Trophoblast cell (in vitro differentiated cells and primary cell): ENCODE measurements around the gene CNR2.
"Not testable (repeated sequence)": the region's sequence is repeated elsewhere in the genome, so short reads cannot be mapped to it uniquely, and the experiment has no call there.

Experiments used
- DNase-seq, 2 donors: peaks; one replicate each; pipeline ENCODE4 v3.0.0-alpha.2; 2016
- H2AFZ ChIP-seq: 2 replicates; pipeline ENCODE4 v1.6.1; 2013; ENCODE audit warnings: low read length, moderate library complexity, mild to moderate bottlenecking; ENCODE audit not compliant: insufficient read depth, poor library complexity
- H2AK5ac ChIP-seq: 2 replicates; pipeline ENCODE4 v1.6.1; 2013; ENCODE audit warnings: mild to moderate bottlenecking, low read length
- H2BK120ac ChIP-seq: 2 replicates; pipeline ENCODE4 v1.6.1; 2013; ENCODE audit warnings: low read length, mild to moderate bottlenecking, moderate library complexity; ENCODE audit not compliant: insufficient read depth, poor library complexity
- H2BK12ac ChIP-seq: 2 replicates; pipeline ENCODE4 v1.6.1; 2013; ENCODE audit warnings: mild to moderate bottlenecking, low read length, moderate library complexity
- H2BK5ac ChIP-seq: 2 replicates; pipeline ENCODE4 v1.6.1; 2013; ENCODE audit warnings: low read length, low read depth, moderate library complexity, mild to moderate bottlenecking; ENCODE audit not compliant: poor library complexity
- H3K14ac ChIP-seq: 2 replicates; pipeline ENCODE4 v1.6.1; 2013; ENCODE audit warnings: mild to moderate bottlenecking, low read length
- H3K18ac ChIP-seq: 2 replicates; pipeline ENCODE4 v1.6.1; 2013; ENCODE audit warnings: mild to moderate bottlenecking, low read length
- H3K23ac ChIP-seq: 2 replicates; pipeline ENCODE4 v1.6.1; 2013; ENCODE audit warnings: low read length
- H3K27ac ChIP-seq: 2 replicates; pipeline ENCODE4 v1.5.1; 2013; ENCODE audit warnings: low read depth, mild to moderate bottlenecking, inconsistent platforms, low read length, moderate library complexity
- H3K27me3 ChIP-seq: 2 replicates; pipeline ENCODE4 v1.6.1; 2013; ENCODE audit warnings: inconsistent platforms, mild to moderate bottlenecking, low read length, moderate library complexity; ENCODE audit not compliant: insufficient read depth
- H3K36me3 ChIP-seq, 2 experiments: 1 replicate in 1 of 2; 2 replicates in 1 of 2; pipeline ENCODE4 v1.6.1; 2013; ENCODE audit warnings: low read length in 2 of 2, mild to moderate bottlenecking in 2 of 2, moderate library complexity in 1 of 2; ENCODE audit not compliant: insufficient read depth in 2 of 2, control insufficient read depth in 1 of 2
- H3K4ac ChIP-seq: 2 replicates; pipeline ENCODE4 v1.6.1; 2013; ENCODE audit warnings: low read depth, mild to moderate bottlenecking, low read length, moderate library complexity
- H3K4me1 ChIP-seq, 2 experiments: 1 replicate in 1 of 2; 2 replicates in 1 of 2; pipeline ENCODE4 v1.6.1; 2013; ENCODE audit warnings: low read length in 2 of 2, mild to moderate bottlenecking in 2 of 2, moderate library complexity in 1 of 2; ENCODE audit not compliant: insufficient read depth in 2 of 2, control insufficient read depth in 1 of 2
- H3K4me2 ChIP-seq: 2 replicates; pipeline ENCODE4 v1.6.1; 2013; ENCODE audit warnings: inconsistent platforms, mild to moderate bottlenecking, low read length, moderate library complexity
- H3K4me3 ChIP-seq: 2 replicates; pipeline ENCODE4 v1.5.1; 2013; ENCODE audit warnings: mild to moderate bottlenecking, low read depth, low read length, inconsistent platforms
- H3K79me1 ChIP-seq: one replicate; pipeline ENCODE4 v1.6.1; 2013; ENCODE audit warnings: low read length
- H3K79me2 ChIP-seq: 2 replicates; pipeline ENCODE4 v1.6.1; 2013; ENCODE audit warnings: low read length, mild to moderate bottlenecking; ENCODE audit not compliant: control insufficient read depth, insufficient read depth, poor library complexity
- H3K9ac ChIP-seq: 2 replicates; pipeline ENCODE4 v1.6.1; 2013; ENCODE audit warnings: mild to moderate bottlenecking, low read length
- H3K9me3 ChIP-seq: 2 replicates; pipeline ENCODE4 v1.6.1; 2013; ENCODE audit warnings: low read depth, mild to moderate bottlenecking, control low read depth, inconsistent platforms, low read length; ENCODE audit not compliant: insufficient read depth
- H4K12ac ChIP-seq: 2 replicates; pipeline ENCODE4 v1.6.1; 2013; ENCODE audit warnings: low read depth, mild to moderate bottlenecking, low read length, moderate library complexity
- H4K8ac ChIP-seq: 2 replicates; pipeline ENCODE4 v1.6.1; 2013; ENCODE audit warnings: low read depth, mild to moderate bottlenecking, low read length, moderate library complexity
- H4K91ac ChIP-seq: one replicate; pipeline ENCODE4 v1.6.1; 2013; ENCODE audit warnings: low read depth, mild to moderate bottlenecking, low read length, moderate library complexity
- WGBS: extraction: QIAGEN DNeasy Blood & Tissue Kit; methylation state at CpG from one replicate; pipeline ENCODE4 v1.1.7; 2013; ENCODE audit warnings: missing lambda C conversion rate; ENCODE audit not compliant: insufficient read length, insufficient coverage; ENCODE audit errors: extremely low coverage; 5-methylcytosine and 5-hydroxymethylcytosine counted together

Gene CNR2

GRCh38 chr1:23958810-23959460, 45.8 kb upstream of the CNR2 start:
- no CpG with 5 or more reads among the region's 30 CpGs for whole genome bisulfite sequencing
- Histone ChIP-seq H3K9me3 (no peaks in the 10 kb centered on the region), H3K4me1 (peaks cover 8 to 16% of the 10 kb centered on the region in 2 experiments), H3K79me1 (peaks cover 13% of the 10 kb centered on the region), H3K9ac (peak overlapping the region; percentile 82), H4K91ac (peak overlapping the region; percentile 97), H3K36me3 (peaks cover 0 to 4% of the 10 kb centered on the region in 2 experiments), H3K79me2 (peaks cover 9% of the 10 kb centered on the region), H2BK12ac (no peak overlapping the region), H2AK5ac (peak overlapping the region; percentile 18), H2AFZ (peak overlapping the region; percentile 79), H3K4me3 (peak overlapping the region; percentile 78), H4K8ac (peak overlapping the region; percentile 81), H2BK120ac (peak overlapping the region; percentile 90), H3K4me2 (peak overlapping the region; percentile 89), H4K12ac (peak overlapping the region; percentile 50), H3K18ac (peak overlapping the region; percentile 81), H3K23ac (no peak overlapping the region), H3K27me3 (no peaks in the 10 kb centered on the region), H3K4ac (peak overlapping the region; percentile 44), H3K14ac (peak overlapping the region; percentile 93), H3K27ac (peak overlapping the region; percentile 100), H2BK5ac (peak overlapping the region; percentile 91)
- peak; percentile 91 to 93 for DNase-seq

- H3K79me1 ChIP-seq = peaks cover 13% of the 10 kb centered on the region
- H3K23ac ChIP-seq, H2BK12ac ChIP-seq, H3K36me3 ChIP-seq, H2BK120ac ChIP-seq, H3K9ac ChIP-seq, H3K27me3 ChIP-seq, H2AFZ ChIP-seq, DNase-seq, H4K8ac ChIP-seq, H4K12ac ChIP-seq, H3K4ac ChIP-seq, H3K14ac ChIP-seq, H3K18ac ChIP-seq, H2AK5ac ChIP-seq, H3K4me3 ChIP-seq, H3K9me3 ChIP-seq, H3K79me2 ChIP-seq, H2BK5ac ChIP-seq: not testable (repeated sequence)
- H3K4me2 ChIP-seq = peak overlapping the region; percentile 89
- H3K27ac ChIP-seq = peak overlapping the region; percentile 100
- peak overlapping the region; percentile 11 for H4K91ac ChIP-seq
- WGBS = 100% methylated on average over 1 of the region's 19 CpGs
- H3K4me1 ChIP-seq = peaks cover 8 to 16% of the 10 kb centered on the region in 2 experiments
Observed at GRCh38 chr1:23958040-23958809, 45.1 kb upstream of the CNR2 start.

- H3K9ac ChIP-seq = no peak overlapping the region
- H3K27ac ChIP-seq = peak overlapping the region; percentile 61
- H3K4me1 ChIP-seq = peaks cover 10 to 16% of the 10 kb centered on the region in 2 experiments
- no peak overlapping the region for H4K12ac ChIP-seq
- no peaks in the 10 kb centered on the region for H3K9me3 ChIP-seq
- H3K79me2 ChIP-seq = peaks cover 9% of the 10 kb centered on the region
- H2BK12ac ChIP-seq = no peak overlapping the region
- no peak overlapping the region for H4K8ac ChIP-seq
- H3K27me3 ChIP-seq = no peaks in the 10 kb centered on the region
- peak overlapping the region; percentile 37 for H3K4me2 ChIP-seq
- no peak overlapping the region for H3K23ac ChIP-seq
- H3K4ac ChIP-seq = no peak overlapping the region
- H3K14ac ChIP-seq = no peak overlapping the region
- DNase-seq = peak; percentile 52 to 66
- no CpG with 5 or more reads among the region's 7 CpGs for WGBS
- no peak overlapping the region for H2AK5ac ChIP-seq
- H2BK5ac ChIP-seq = no peak overlapping the region
- H4K91ac ChIP-seq = no peak overlapping the region
- peaks cover 0 to 4% of the 10 kb centered on the region in 2 experiments for H3K36me3 ChIP-seq
- H3K79me1 ChIP-seq = peaks cover 13% of the 10 kb centered on the region
- no peak overlapping the region for H2AFZ ChIP-seq
- no peak overlapping the region for H2BK120ac ChIP-seq
- no peak overlapping the region for H3K4me3 ChIP-seq
- H3K18ac ChIP-seq = no peak overlapping the region
Observed at GRCh38 chr1:23957096-23957495, 43.9 kb upstream of the CNR2 start.

GRCh38 chr1:23953020-23953419, 39.9 kb upstream of the CNR2 start:
- Histone ChIP-seq H2AK5ac (no peak overlapping the region), H3K27me3 (no peaks in the 10 kb centered on the region), H3K4ac (no peak overlapping the region), H3K23ac (no peak overlapping the region), H3K36me3 (no peaks in the 10 kb centered on the region), H3K4me1 (peaks cover 12 to 19% of the 10 kb centered on the region in 2 experiments), H2AFZ (no peak overlapping the region), H2BK120ac (no peak overlapping the region), H3K4me3 (no peak overlapping the region), H3K18ac (no peak overlapping the region), H3K27ac (no peak overlapping the region), H3K9me3 (no peaks in the 10 kb centered on the region), H3K9ac (no peak overlapping the region), H2BK12ac (peak overlapping the region; percentile 62), H3K79me1 (peaks cover 2% of the 10 kb centered on the region), H4K12ac (no peak overlapping the region), H3K4me2 (no peak overlapping the region), H4K8ac (no peak overlapping the region), H4K91ac (no peak overlapping the region), H3K14ac (no peak overlapping the region), H3K79me2 (no peaks in the 10 kb centered on the region), H2BK5ac (no peak overlapping the region)
- WGBS = no CpG with 5 or more reads among the region's 3 CpGs
- DNase-seq = no peak
